HEK293 (cell line): ENCODE measurements around the gene RNASE4.

Experiments used
- CTCF ChIA-PET: fragments of 350-600 bp; formaldehyde crosslinking; extraction: SDS; loops from one replicate; lab custom pipeline; 2021; ENCODE audit warnings: antibody characterized with exemption; lab: Yijun Ruan, JAX
- POLR2A ChIA-PET: fragments of 300-600 bp; formaldehyde crosslinking; extraction: SDS; loops from one replicate; lab custom pipeline; 2020; ENCODE audit warnings: antibody characterized with exemption, inconsistent platforms; lab: Yijun Ruan, JAX
- H3K27ac ChIP-seq: fragments of 200-500 bp; sonication (Bioruptor generic); 2 replicates; pipeline ENCODE4 v1.5.1; 2014; ENCODE audit warnings: low read depth, low read length, control low read depth, inconsistent platforms; ENCODE audit errors: extremely low read depth
- H3K36me3 ChIP-seq, 2 experiments: fragments of 200-500 bp in 1 of 2; sonication (Bioruptor generic) in 1 of 2; 1 replicate in 1 of 2; 2 replicates in 1 of 2; pipeline ENCODE4 v1.5.1; 2014 to 2017; ENCODE audit warnings: inconsistent platforms in 2 of 2, low read length in 2 of 2; ENCODE audit not compliant: control insufficient read depth in 2 of 2, insufficient read depth in 1 of 2
- H3K4me1 ChIP-seq: fragments of 200-500 bp; sonication (Bioruptor generic); 2 replicates; pipeline ENCODE4 v1.5.1; 2014; ENCODE audit warnings: mild to moderate bottlenecking, low read length, inconsistent platforms; ENCODE audit not compliant: control insufficient read depth, insufficient read depth
- H3K4me3 ChIP-seq: 2 replicates; pipeline ENCODE4 v1.5.1; 2011; ENCODE audit warnings: low read depth, mild to moderate bottlenecking, control low read depth, low read length, moderate library complexity
- H3K9me3 ChIP-seq: fragments of 200-500 bp; sonication (Bioruptor generic); 2 replicates; pipeline ENCODE4 v1.5.1; 2014; ENCODE audit warnings: low read depth, low read length, inconsistent platforms; ENCODE audit not compliant: control insufficient read depth, insufficient read depth
- BCL11B ChIP-seq: fragments of 450-650 bp; formaldehyde crosslinking; IDR thresholded peaks from 2 replicates; pipeline ENCODE4 v1.5.1; 2016; ENCODE audit warnings: low read depth, missing biosample characterization, missing genetic modification characterization
- GLI4 ChIP-seq: fragments of 450-650 bp; formaldehyde crosslinking; IDR thresholded peaks from 2 replicates; pipeline ENCODE4 v1.5.1; 2016; ENCODE audit warnings: missing biosample characterization, missing genetic modification characterization
- GLIS2 ChIP-seq: fragments of 450-650 bp; formaldehyde crosslinking; IDR thresholded peaks from 2 replicates; pipeline ENCODE4 v1.5.1; 2016; ENCODE audit warnings: missing biosample characterization, missing genetic modification characterization
- KLF9 ChIP-seq: fragments of 450-650 bp; formaldehyde crosslinking; IDR thresholded peaks from 2 replicates; pipeline ENCODE4 v1.5.1; 2016; ENCODE audit warnings: missing biosample characterization, missing genetic modification characterization, low read depth
- OVOL3 ChIP-seq: fragments of 450-650 bp; formaldehyde crosslinking; IDR thresholded peaks from 2 replicates; pipeline ENCODE4 v1.5.1; 2016; ENCODE audit warnings: missing biosample characterization, missing genetic modification characterization
- PRDM1 ChIP-seq: fragments of 450-650 bp; formaldehyde crosslinking; IDR thresholded peaks from 2 replicates; pipeline ENCODE4; 2016; ENCODE audit warnings: missing biosample characterization, missing genetic modification characterization
- RBAK ChIP-seq: fragments of 450-650 bp; formaldehyde crosslinking; IDR thresholded peaks from 2 replicates; pipeline ENCODE4 v1.5.1; 2016; ENCODE audit warnings: missing biosample characterization, missing genetic modification characterization
- TSHZ1 ChIP-seq: fragments of 450-650 bp; formaldehyde crosslinking; IDR thresholded peaks from 2 replicates; pipeline ENCODE4 v1.5.1; 2016; ENCODE audit warnings: missing biosample characterization, missing genetic modification characterization, borderline replicate concordance
- ZBTB1 ChIP-seq: fragments of 450-650 bp; formaldehyde crosslinking; IDR thresholded peaks from 2 replicates; pipeline ENCODE4 v1.5.1; 2016; ENCODE audit warnings: missing biosample characterization, missing genetic modification characterization
- ZNF148 ChIP-seq: fragments of 450-650 bp; formaldehyde crosslinking; IDR thresholded peaks from 2 replicates; pipeline ENCODE4 v1.5.0; 2017; ENCODE audit warnings: missing biosample characterization, missing genetic modification characterization, borderline replicate concordance
- ZNF16 ChIP-seq: fragments of 450-650 bp; formaldehyde crosslinking; IDR thresholded peaks from 2 replicates; pipeline ENCODE4 v1.5.1; 2016; ENCODE audit warnings: low read depth, missing biosample characterization, missing genetic modification characterization
- ZNF184 ChIP-seq: fragments of 450-650 bp; IDR thresholded peaks from 2 replicates; pipeline ENCODE4 v1.5.1; 2018; ENCODE audit warnings: missing biosample characterization, mild to moderate bottlenecking, missing genetic modification characterization
- ZNF211 ChIP-seq: fragments of 450-650 bp; formaldehyde crosslinking; IDR thresholded peaks from 2 replicates; pipeline ENCODE4 v1.5.1; 2016; ENCODE audit warnings: low read depth, missing biosample characterization, missing genetic modification characterization
- ZNF350 ChIP-seq: fragments of 450-650 bp; formaldehyde crosslinking; IDR thresholded peaks from 2 replicates; pipeline ENCODE4 v1.5.0; 2017; ENCODE audit warnings: missing biosample characterization, mild to moderate bottlenecking, missing genetic modification characterization
- ZNF37A ChIP-seq: fragments of 450-650 bp; IDR thresholded peaks from 2 replicates; pipeline ENCODE4 v1.5.1; 2018; ENCODE audit warnings: missing biosample characterization, missing genetic modification characterization
- ZNF398 ChIP-seq: fragments of 450-650 bp; formaldehyde crosslinking; IDR thresholded peaks from 2 replicates; pipeline ENCODE4 v1.5.1; 2017; ENCODE audit warnings: missing biosample characterization, missing genetic modification characterization
- ZNF433 ChIP-seq: fragments of 450-650 bp; formaldehyde crosslinking; IDR thresholded peaks from 2 replicates; pipeline ENCODE4 v1.5.1; 2016; ENCODE audit warnings: missing biosample characterization, missing genetic modification characterization, low read depth
- ZNF610 ChIP-seq: fragments of 450-650 bp; formaldehyde crosslinking; IDR thresholded peaks from 2 replicates; pipeline ENCODE4 v1.5.1; 2016; ENCODE audit warnings: missing biosample characterization, missing genetic modification characterization, borderline replicate concordance
- ZNF654 ChIP-seq: fragments of 450-650 bp; formaldehyde crosslinking; IDR thresholded peaks from 2 replicates; pipeline ENCODE4 v1.5.1; 2016; ENCODE audit warnings: low read depth, missing biosample characterization, missing genetic modification characterization
- ZNF792 ChIP-seq: fragments of 450-650 bp; formaldehyde crosslinking; IDR thresholded peaks from 2 replicates; pipeline ENCODE4 v1.5.1; 2016; ENCODE audit warnings: missing biosample characterization, missing genetic modification characterization
- ZNF830 ChIP-seq: fragments of 450-650 bp; IDR thresholded peaks from 2 replicates; pipeline ENCODE4 v1.5.0; 2018; ENCODE audit warnings: missing biosample characterization, missing genetic modification characterization, low read depth, mild to moderate bottlenecking, moderate library complexity
- ZSCAN5A ChIP-seq: fragments of 450-650 bp; formaldehyde crosslinking; IDR thresholded peaks from 2 replicates; pipeline ENCODE4 v1.5.1; 2016; ENCODE audit warnings: missing biosample characterization, missing genetic modification characterization

RNASE4 gene

GRCh38 chr14:20645481-20645880, 38.9 kb upstream of the RNASE4 start:
- Histone ChIP-seq H3K36me3 (no peaks in the 10 kb centered on the region), H3K27ac (no peak overlapping the region), H3K4me3 (no peak overlapping the region), H3K9me3 (no peaks in the 10 kb centered on the region), H3K4me1 (no peaks in the 10 kb centered on the region)
- ChIA-PET CTCF (interaction anchor here (0.6 to 1.5 kb wide), 2 partner anchors 11 to 46 kb away, joined by 3 to 4 read pairs; no protein-coding TSS in a partner anchor), POLR2A (no interaction called here)
- TF ChIP-seq BCL11B (tag by site-specific recombination) (no peak), ZNF184 (tag by site-specific recombination) (no peak), RBAK (no peak), ZNF350 (tag by site-specific recombination) (no peak), ZNF792 (tag by site-specific recombination) (no peak)

GRCh38 chr14:20652996-20653975, 31.1 kb upstream of the RNASE4 start:
- peak overlapping the region; percentile 46 for H3K4me3 ChIP-seq
- H3K4me1 ChIP-seq: no peaks in the 10 kb centered on the region
- no peaks in the 10 kb centered on the region for H3K9me3 ChIP-seq
- no peak overlapping the region; the same call in 1 of the 2 replicates for H3K27ac ChIP-seq
- ChIA-PET CTCF (interaction anchor here (0.6 to 1.0 kb wide), 2 partner anchors 21 to 105 kb away, joined by 3 to 4 read pairs; no protein-coding TSS in a partner anchor), POLR2A (interaction anchor here (0.6 to 2.5 kb wide), 5 partner anchors 9 to 345 kb away, joined by 3 to 13 read pairs (median 4); partner anchors contain the start of gene PARP2)
- no peaks in the 10 kb centered on the region for H3K36me3 ChIP-seq
- TF ChIP-seq ZSCAN5A (tag by site-specific recombination) (peak; percentile 69; the same call in 1 of the 2 replicates), ZNF830 (tag by site-specific recombination) (no peak), ZNF211 (tag by site-specific recombination) (no peak), GLI4 (tag by site-specific recombination) (no peak), ZNF16 (no peak), ZNF433 (tag by site-specific recombination) (no peak), GLIS2 (tag by site-specific recombination) (peak; percentile 16; the same call in 1 of the 2 replicates), ZNF398 (tag by site-specific recombination) (peak; percentile 58), ZNF654 (tag by site-specific recombination) (no peak), PRDM1 (tag by site-specific recombination) (peak; percentile 41; the same call in 1 of the 2 replicates), ZNF610 (tag by site-specific recombination) (no peak), ZNF184 (tag by site-specific recombination) (no peak), ZNF148 (tag by site-specific recombination) (0 out of 2 replicates have a peak, but pooled peaks have one; percentile 45), ZNF37A (tag by site-specific recombination) (peak; percentile 32; the same call in 1 of the 2 replicates), ZBTB1 (tag by site-specific recombination) (0 out of 2 replicates have a peak, but pooled peaks have one; percentile 62), KLF9 (no peak), OVOL3 (no peak), TSHZ1 (tag by site-specific recombination) (peak; percentile 76; the same call in 1 of the 2 replicates)
